ENCODE measurements around the gene TPH2.

TPH2 gene

DNA sequence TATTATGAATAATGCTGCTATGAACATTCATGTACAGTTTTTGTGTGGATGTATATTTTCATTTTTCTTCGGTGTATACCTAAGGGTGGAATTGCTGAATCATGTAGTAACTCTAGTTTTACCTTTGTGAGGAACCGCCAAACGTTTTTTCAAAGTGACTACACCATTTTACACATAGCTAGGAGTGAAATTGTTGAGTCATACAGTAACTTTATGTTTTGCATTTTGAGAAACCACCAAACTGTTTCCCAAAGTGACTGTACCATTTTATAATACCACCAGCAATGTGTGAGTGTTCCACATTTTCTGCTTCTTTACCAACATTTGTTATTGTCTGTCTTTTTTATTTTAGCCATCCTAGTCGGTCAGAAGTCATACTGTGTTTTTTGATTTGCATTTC lies 3.1 kb upstream of the TPH2 start:
- TF ChIP-seq, protein P1, sequence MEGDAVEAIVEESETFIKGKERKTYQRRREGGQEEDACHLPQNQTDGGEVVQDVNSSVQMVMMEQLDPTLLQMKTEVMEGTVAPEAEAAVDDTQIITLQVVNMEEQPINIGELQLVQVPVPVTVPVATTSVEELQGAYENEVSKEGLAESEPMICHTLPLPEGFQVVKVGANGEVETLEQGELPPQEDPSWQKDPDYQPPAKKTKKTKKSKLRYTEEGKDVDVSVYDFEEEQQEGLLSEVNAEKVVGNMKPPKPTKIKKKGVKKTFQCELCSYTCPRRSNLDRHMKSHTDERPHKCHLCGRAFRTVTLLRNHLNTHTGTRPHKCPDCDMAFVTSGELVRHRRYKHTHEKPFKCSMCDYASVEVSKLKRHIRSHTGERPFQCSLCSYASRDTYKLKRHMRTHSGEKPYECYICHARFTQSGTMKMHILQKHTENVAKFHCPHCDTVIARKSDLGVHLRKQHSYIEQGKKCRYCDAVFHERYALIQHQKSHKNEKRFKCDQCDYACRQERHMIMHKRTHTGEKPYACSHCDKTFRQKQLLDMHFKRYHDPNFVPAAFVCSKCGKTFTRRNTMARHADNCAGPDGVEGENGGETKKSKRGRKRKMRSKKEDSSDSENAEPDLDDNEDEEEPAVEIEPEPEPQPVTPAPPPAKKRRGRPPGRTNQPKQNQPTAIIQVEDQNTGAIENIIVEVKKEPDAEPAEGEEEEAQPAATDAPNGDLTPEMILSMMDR (conservative IDR thresholded peaks at IDR 0.05; ENCODE audit: control insufficient read depth, insufficient read depth, low read depth, low read length), result no peak
- no peak for DNase-seq (ENCODE audit: low read depth)
- no peak overlapping the region for H3K4me3 ChIP-seq (ENCODE audit: control insufficient read depth, low read depth, low read length)

DNA sequence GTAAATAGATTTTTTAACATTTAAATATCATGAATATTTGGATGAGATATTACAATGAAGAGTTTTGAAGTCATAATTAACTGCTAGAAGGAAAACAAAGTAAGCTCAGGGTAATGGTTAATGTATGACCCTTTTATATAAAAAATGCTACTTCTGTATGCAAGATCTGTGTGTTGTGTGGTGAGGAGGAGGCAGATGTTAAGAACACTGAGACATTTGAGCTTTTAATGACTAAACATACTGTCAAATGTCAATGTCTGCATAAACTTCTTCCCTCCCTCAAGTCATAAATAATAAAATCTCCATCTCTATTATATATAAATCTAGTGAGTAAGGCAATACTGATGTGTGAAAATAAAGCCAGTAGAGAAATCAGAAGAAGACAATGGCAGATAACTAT lies 1.4 kb downstream of the TPH2 start:
- H3K4me3 ChIP-seq (ENCODE audit: control insufficient read depth, low read depth, low read length), result no peak overlapping the region
- TF ChIP-seq, protein P1 (conservative IDR thresholded peaks at IDR 0.05; ENCODE audit: control insufficient read depth, insufficient read depth, low read depth, low read length), result no peak
- DNase-seq (ENCODE audit: low read depth), result no peak

GRCh38 chr12:71941174-71941573 lies 2.5 kb downstream of the TPH2 start:
- DNase-seq (ENCODE audit: low read depth), result no peak
- H3K4me3 ChIP-seq (ENCODE audit: control insufficient read depth, low read depth, low read length), result no peak overlapping the region
- TF ChIP-seq, protein P1 (conservative IDR thresholded peaks at IDR 0.05; ENCODE audit: control insufficient read depth, insufficient read depth, low read depth, low read length), result no peak

DNA sequence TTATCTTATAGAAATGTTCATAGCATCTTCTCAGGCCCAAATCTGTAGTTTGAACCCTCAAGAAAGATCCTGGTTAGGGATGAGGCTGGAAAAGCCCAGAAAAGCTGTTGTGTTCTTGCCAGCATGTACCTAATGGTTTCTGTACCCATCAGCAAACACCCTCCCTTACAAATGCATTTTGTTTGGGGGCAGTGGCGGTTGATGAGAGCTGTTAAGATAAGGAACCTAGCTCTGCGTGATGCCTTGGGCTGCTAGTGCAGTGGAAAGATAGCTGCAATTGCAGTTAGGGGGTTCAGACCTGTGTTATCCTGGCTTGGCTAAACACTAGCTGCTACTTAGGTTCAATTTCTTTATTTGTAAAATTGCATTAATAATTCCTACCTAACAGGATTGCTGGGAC lies 3.6 kb downstream of the TPH2 start:
- H3K4me3 ChIP-seq (ENCODE audit: control insufficient read depth, low read depth, low read length), result no peak overlapping the region
- no peak for DNase-seq (ENCODE audit: low read depth)
- TF ChIP-seq, protein P1 (conservative IDR thresholded peaks at IDR 0.05; ENCODE audit: control insufficient read depth, insufficient read depth, low read depth, low read length), result no peak

GRCh38 chr12:71942703-71943102 lies 4.1 kb downstream of the TPH2 start:
- no peak overlapping the region for H3K4me3 ChIP-seq (ENCODE audit: control insufficient read depth, low read depth, low read length)
- TF ChIP-seq, protein P1 (conservative IDR thresholded peaks at IDR 0.05; ENCODE audit: control insufficient read depth, insufficient read depth, low read depth, low read length), result no peak
- DNase-seq (ENCODE audit: low read depth), result no peak

- no peak overlapping the region for H3K4me3 ChIP-seq (ENCODE audit: control insufficient read depth, low read depth, low read length)
Measured at GRCh38 chr12:71945121-71945520, 6.5 kb downstream of the TPH2 start.

More at GRCh38 chr12:71945121-71945520, 6.5 kb downstream of the TPH2 start:
- peak; percentile 6 for DNase-seq (ENCODE audit: low read depth)
- TF ChIP-seq, protein P1 (conservative IDR thresholded peaks at IDR 0.05; ENCODE audit: control insufficient read depth, insufficient read depth, low read depth, low read length), result no peak

Measured in fibroblast of mammary gland (primary cell).